22Rv1 (cell line): ENCODE results near the gene CHMP1A.

Source experiments
- CTCF ChIP-seq: fragments of 450-650 bp; IDR thresholded peaks from 2 replicates; pipeline ENCODE4 v1.5.1; 2017; ENCODE audit warnings: mild to moderate bottlenecking
- ZFX ChIP-seq: fragments of 450-650 bp; IDR thresholded peaks from 2 replicates; pipeline ENCODE4 v1.6.1; 2017; ENCODE audit warnings: antibody characterized with exemption, borderline replicate concordance

GRCh38 chr16:89693931-89694783 is 36.6 kb upstream of the CHMP1A start:
- TF ChIP-seq CTCF (no peak), ZFX (no peak)
